KBM-7 (cell line): Measurements from ENCODE around the gene LEFTY1.

Experiments used
- DNase-seq: peaks from one replicate; pipeline ENCODE4 v3.0.0-alpha.2; 2015
- in situ Hi-C: fragments of 300-500 bp; cut with MboI; formaldehyde crosslinking; loops from 2 replicates; pipeline ENCODE4 v1.14.3; 2020; ENCODE audit warnings: low sequenced_read_pairs, low pct_unique_long_range_greater_than_20kb, mixed read lengths

Gene LEFTY1

DNA sequence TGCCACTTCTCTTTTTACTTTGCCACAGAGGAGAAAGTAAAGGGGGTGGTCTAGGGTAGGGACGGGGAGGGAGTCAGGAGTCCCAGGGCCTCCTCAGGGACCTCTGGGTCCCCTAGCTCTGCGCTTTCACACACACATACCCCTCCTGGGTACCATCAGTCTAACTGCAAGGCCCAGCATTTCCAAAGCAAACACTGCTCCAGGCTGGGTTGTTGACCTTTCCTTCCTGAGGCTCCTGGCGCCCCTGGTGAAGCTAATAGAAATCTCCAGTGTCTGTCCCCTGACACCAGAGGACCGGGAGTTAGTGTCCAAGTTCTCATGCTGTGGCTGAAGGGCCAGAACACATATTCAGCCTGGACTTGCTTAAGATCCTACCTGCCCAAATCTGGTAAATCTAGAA lies 10.7 kb downstream of the LEFTY1 start:
- in situ Hi-C loops = no loop called here
- DNase-seq = no peak

DNA sequence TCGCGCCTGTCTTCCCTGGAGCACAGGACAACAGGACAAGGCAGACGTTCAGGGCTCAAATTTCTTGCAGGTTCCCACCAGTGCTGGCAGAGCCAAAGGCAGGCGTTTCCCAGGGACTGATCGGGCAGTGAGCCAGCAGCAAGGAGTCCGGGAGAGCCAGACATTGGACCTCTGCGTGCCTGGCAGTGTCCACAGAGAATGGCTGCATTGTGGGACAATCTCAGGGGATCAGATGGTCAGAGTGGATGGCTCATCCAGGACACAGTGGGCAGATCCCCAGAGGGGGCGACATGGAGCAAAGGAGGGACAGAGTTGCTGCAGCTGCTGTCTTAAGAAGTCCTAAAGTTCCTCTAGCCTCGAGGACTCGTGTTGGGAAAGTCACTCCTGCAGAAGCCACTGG lies 11.4 kb downstream of the LEFTY1 start:
- in situ Hi-C loops = no loop called here

DNA sequence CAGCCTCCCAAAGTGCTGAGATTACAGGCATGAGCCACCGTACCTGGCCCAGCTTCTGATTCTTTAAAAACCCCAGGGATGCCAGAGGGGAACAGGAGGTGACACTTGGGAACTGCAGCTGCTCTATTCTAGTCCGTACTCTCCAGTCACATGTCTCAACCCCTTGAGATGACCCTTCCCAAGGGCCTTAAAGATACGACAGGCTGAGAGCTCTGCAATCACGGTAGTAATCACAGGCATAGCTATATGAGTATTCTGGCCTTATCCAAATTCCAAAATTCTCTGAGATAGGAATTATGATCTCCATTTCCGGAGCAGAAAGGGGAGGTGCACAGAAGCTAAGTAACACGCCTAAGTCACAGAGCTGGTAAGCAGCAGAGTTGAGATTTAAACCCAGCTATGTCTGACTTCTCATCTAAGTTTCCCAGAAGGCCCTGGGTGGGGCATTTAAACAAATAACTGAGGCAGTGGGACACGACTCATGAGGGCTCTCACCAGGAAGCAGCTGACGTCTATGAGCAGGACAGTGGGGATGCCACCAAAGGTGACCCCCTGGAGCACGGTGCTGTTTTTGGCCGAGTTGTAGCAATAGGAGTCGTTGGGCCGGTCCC lies 11.9 kb downstream of the LEFTY1 start:
- DNase-seq = no peak

More for the DNA sequence above, 11.4 kb downstream of the LEFTY1 start:
- peak; percentile 45 for DNase-seq

DNA sequence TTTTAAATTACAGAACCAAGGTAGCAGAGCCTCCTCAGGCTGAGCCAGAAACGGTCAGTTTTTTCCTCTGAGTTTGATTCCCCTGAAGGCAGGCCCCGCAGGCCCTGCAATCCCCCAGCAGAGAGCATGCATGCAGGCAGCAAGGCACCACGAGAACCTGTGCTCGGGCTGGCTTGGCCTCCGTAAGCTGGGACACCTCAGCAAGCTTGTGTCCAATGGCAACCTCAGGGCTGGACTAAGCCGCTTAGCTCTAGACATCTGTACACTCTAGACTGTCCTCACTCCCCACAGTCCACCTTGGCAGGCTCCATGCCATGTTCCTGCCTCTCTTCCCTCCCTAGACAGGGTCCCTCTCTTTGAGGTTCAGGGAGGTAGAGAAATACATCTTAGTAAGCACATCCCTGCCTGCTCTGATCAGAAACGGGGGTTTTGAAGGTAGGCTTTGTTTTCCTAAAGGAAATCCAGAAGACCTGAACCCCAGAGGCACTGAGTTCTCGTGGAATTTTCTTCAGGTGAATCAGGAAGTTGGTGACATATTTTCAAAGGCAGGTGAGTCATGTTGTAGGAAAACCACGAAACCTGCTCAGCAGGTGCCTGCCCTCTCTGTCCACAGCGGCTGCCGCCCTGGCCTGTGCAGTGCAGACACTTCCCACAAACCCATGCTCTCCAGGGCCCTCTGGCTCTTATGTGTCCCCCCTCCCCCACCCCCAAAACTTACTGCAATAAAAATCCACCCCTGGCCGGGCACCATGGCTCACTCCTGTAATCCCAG lies 13.7 kb downstream of the LEFTY1 start:
- no peak for DNase-seq
- in situ Hi-C loops = no loop called here

More for the DNA sequence above, 11.9 kb downstream of the LEFTY1 start:
- in situ Hi-C loops = no loop called here

DNA sequence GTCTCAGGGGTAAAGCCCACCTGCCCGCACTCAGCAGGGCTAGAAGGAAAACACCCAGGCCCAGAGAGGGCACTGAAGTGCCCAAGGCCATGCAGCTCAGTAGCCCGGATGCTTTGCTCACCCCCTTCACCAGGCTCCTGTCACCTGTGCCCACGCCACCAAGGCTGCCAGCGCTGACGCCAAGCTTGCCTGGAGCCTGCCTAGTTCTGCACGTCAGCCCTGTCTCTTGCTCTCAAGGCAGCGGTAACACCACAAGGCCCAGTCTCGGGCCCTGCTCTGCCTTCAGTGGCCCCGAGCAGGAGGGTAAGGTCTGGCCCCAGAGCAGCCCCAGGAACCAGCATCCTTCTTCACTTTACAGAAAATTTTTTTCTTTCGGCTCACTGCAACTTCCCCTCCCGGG lies 14.5 kb downstream of the LEFTY1 start:
- in situ Hi-C loops = no loop called here

DNA sequence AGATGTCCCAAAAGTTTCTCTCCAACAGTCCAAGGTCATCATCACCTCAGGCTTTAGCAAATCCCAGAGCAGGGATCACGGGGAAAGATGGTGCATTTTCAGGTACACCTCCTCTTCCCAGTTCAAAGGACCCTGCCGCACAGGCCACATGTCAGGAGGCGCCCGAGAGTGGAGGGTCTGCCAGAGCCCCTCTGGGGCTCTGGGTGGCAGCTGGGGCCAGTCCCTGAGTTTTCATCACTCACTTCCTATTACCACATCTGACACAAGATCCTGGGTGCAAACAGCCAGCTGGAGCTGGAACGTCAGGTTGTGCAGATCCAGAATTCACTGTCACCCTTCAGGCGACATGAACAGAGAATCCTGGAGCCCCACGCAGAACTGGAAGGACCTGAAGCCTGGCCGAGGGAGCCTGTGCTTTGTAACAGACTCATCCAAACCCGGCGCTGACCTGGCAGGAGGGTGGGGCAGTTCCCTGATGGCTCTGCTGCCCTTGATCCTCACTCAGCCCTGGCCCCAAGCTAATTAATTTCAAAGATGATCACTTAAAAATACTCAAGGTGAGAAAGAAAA lies 15.6 kb downstream of the LEFTY1 start:
- no peak for DNase-seq
- in situ Hi-C loops = no loop called here

More for the DNA sequence above, 14.5 kb downstream of the LEFTY1 start:
- no peak for DNase-seq

DNA sequence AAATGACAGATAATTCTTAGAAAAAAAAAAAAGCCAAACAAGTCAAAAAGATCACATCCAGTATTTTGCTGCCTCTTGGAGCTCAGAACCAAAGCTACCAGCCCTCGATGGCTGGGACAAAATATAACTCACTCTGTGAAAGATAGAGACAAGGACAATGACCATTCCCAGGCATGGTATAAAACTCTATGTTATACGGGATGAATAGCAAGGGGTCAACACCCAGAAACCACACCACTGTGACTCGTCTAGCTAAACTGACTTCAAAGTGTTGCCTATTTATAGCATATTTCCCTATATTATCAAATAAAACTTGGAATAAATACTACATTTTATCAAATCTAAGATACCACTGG lies 16.9 kb downstream of the LEFTY1 start:
- in situ Hi-C loops = no loop called here
- no peak for DNase-seq

DNA sequence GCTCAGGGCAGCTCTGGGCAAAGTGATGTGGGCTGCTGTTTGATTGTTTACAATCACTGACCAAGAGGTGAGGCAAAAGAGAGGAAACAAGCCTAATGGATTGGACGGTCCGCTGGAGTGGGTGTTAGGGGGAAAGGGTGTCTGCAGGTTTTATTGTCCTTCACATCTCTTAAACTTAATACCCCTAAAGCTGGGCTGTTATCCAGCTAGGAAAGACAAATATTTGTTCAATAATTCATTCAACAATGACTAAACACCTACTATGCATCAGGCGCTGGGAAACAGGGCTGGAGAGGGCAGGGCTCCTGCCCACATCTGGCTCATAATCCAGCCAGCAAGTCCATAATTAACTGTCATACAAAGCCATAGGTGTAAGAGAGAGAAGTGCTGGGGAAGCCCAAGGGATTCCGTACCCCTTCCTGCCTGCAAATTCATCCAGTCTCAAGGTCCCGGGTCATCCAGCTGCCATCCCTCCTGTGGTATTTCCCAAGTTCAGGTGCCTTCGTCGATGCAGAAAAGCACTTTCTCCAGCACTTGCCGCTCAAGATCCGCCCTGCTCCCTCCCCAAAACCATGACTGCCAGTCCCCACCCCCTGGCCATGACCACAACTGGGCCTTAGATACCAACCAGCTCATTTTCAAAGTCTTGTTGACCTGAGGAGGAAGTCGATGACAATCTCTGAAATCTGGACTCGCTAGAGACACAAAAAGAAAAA lies 17.4 kb downstream of the LEFTY1 start:
- in situ Hi-C loops = no loop called here
- no peak for DNase-seq

DNA sequence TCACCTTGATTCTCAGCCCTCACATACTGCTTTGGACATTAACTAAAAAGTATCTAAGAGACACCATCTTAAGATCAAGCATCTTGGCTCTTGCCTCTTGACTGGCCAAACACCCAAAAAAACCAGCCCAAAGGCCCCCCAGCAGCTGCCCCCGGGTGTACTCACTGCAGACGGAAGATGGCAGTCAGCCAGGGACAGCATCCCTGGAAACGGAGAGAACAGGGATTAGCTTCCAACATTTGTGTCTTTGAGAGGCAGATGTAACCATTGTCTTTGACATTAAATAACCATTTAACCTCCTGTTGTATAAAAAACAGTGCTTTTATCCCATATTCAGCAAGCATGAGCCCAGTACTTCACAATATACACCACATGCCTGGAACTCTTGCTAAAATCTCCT lies 18.0 kb downstream of the LEFTY1 start:
- in situ Hi-C loops = no loop called here

DNA sequence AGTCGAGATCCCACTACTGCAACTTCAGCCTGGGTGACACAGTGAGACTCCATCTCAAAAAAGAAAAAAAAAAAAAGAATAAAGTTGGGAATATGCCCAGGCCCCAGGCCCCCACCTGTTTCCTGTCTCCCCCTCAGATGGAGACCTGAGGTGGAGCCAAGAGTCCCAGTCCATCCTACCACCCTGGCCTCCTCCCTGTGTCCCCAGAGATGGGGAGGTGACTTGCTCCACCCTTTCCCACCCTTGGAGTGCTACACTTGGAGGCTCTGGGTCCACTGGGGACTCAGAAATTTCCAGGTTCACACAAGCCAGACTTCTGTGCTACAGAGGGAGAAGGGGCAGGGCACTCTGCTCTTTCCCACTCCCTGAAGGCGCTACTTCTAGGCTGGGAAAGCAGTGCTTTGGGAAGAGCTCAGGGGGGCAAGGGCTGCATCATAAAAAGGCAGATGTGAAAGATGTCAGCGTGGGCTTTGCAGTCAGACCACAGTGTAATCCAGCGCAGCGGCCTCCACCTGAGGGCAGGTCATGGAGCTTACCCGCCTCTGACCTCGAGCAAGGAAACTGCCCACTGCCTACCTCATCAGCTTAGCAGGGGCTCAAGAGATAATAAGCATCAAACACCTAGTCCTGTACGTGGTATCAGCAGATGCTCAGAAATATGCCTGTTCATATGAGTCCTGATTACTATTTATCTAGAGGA lies 20.2 kb downstream of the LEFTY1 start:
- in situ Hi-C loops = no loop called here
- DNase-seq = no peak

More for the DNA sequence above, 18.0 kb downstream of the LEFTY1 start:
- no peak for DNase-seq

DNA sequence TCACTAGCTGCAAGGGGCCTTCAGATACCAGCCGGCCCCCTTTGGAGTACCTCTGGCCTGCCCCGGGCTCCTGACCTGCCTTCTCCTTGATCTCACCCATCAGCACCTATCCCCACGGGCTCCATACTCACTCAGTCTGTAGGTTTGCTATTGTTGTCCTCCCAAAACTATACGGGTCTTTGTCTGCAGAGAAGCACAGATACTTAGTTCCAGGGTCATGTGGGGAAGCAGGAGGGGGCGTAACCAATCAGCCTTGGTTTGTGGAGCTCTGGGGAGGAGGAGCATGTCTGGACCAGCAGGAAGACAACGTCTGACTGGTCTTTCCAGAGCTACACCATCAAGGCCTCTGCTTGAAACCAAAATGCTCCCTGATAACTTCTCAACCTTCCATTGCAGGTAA lies 22.0 kb downstream of the LEFTY1 start:
- no peak for DNase-seq
- in situ Hi-C loops = no loop called here

DNA sequence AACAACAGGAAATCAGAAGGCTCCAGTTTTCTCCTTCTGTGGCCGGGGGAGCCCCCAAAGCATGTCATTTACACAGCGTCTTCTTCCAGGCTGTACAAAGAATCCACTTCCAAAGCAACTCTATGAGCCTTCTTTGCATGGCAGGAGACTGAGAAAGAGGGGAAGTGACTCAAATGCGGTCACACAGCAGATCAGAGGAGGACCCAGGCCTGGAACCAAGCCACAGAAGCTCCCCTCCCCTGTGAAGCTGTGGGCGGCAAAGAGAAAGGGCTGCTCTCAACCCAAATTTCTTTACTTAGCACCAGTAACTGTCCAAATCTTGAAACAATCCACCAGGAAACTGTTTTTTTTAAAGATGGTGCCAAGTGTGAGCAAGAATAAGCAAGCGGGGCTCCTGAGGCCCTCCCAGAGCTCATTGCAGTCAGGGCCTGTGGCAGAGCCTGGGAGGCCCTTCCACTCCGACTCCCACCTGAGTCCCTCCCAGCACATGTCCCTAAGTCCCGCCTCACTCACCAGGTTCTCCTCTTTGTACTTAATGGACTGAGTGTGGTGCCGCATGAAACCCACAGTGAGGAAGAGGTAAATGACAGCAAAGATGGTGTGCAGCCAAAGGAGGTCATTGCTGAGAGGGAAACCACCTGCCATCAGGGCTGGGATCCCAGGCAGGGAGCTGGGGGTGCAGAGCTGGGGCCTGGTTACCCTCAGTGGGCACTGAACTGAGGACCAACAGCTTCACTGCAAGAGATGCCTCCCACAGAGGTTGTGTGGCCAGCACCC lies 22.7 kb downstream of the LEFTY1 start:
- in situ Hi-C loops = no loop called here
- peak; percentile 93 for DNase-seq

DNA sequence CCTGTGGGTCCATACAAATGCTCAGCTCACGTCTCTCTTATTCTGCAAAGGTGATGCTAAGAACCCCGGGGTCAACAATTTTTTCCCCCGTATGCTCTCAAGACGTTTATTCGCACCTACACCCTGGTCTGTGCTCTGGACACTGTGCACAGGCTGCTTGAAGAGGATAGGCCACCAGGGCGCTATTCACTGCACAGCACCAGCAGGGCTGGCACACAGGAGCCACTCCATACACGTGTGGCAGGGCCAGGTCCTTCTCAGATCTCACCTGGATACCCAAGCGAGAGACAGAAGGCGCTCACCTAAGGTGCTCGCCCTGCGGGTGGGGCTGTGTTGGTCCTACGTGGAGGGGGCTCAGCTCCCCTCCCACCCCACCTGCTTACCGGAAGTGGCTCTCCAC lies 23.4 kb downstream of the LEFTY1 start:
- no peak for DNase-seq
- in situ Hi-C loops = no loop called here

DNA sequence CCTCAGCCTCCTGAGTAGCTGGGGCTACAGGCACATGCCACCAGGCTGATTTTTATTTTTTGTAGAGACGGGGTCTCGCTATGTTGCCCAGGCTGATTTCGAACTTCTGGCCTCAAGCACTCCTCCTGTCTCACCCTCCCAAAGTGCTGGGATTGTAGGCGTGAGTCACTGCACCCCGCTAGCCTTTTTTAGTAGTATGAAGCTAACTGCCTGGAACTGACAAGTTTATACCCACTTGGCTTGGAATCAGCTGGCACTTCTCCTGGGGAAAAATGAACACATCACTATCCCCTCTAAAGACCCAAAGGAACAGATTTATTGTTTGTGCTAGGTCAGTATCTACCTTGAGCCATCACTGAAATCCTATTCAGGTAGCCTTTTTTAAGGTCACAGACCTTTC lies 25.8 kb downstream of the LEFTY1 start:
- in situ Hi-C loops = no loop called here
- no peak for DNase-seq

DNA sequence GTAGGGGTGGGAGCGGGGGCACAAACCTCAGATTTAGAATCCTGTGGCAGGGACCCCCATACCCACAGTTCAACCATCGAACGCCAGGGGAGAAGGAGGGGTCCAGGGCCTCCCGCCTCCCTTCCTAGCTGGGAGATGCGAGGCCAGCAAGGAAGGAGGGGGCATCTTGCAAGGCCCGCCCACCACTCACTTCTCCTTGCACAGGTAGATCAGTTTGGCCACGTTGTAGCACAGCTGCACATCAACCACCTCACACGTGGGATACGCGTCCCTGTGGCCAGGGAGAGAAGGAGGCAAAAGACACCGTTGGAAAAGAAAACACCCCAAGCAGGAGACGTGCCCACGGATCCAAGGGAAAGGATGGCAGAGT lies 26.4 kb downstream of the LEFTY1 start:
- DNase-seq = no peak
- in situ Hi-C loops = no loop called here

DNA sequence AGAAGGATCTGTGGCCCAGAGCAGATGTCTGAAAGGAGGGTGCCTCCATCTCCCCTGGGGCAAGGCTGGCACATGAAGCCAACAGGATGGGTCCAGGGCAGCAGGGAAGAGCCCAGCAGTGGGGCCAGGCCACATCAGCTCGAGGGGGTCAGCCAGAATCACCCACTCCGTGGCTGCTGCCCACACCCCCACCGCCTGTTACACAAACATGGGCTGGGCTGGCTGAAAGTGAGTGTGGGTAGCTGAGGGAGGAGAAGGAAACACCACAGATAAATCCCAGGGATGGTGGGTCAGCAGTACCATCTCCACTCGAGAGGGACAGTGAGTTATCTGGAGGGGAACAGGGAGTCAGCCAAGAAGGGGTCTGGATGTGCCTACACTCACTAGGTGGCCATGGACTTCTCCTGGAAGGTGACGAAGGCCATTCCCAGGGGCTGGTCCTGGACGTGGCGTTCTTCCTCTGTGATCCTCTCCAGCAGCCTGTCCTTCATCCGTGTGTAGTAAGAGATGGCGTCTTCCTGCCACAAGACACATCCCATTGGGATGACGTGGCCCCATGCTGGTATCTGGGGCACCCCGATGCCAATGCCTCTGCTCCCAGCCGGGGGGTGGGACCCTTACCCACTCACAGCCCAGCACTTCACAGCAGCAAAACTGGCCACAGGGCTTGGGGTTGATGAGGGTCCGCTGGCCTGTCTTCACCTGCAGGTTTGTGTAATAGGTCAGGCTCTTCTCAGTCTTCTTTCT lies 26.9 kb downstream of the LEFTY1 start:
- DNase-seq = no peak
- in situ Hi-C loops = no loop called here

DNA sequence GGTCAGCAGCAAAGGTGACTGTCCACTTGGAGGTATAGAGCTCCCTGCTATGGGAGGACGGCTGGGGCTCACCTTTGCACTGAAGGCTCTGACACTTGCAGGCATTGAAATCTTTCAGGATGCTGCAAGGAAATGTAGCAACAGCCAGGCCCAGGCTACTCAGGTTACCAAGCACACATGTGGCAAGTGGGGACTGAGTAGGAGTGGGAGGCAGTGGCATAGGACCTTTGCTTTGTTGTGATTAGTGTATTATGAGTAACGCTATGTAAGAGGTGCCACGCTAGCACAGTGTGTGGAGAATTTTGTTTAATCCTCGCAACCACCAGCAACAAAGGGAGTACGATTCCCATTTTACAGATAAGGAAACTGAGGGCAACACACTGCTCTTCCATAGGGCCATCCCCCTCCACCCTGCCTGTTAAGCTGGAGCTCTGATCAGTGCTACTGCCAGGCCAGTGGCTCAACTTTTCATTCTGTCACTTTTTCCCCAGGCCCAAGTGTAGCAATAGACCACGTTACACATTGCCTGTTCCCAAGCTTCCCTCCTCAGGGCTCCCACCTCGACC lies 28.0 kb downstream of the LEFTY1 start:
- in situ Hi-C loops = no loop called here

DNA sequence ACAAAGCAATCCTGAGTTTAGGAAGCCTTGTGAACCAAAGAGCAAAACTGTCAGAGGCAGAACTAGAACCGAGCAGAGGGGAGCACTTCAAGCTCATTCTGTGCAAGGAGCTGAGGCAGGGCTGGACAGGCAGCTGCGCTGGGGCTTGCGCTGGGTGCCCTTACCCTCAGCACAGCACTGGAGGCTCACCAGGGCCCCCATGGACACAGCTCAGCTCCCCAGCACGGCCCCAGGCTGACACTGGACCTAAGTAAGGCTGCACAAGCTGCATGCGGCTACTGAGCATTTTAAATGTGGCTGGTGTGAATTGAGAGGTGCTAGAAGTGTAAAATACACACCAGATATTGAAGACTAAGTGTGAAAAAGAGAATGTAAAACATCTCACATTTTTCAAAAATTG lies 28.8 kb downstream of the LEFTY1 start:
- DNase-seq = no peak

More for the DNA sequence above, 28.0 kb downstream of the LEFTY1 start:
- DNase-seq = no peak

More for the DNA sequence above, 28.8 kb downstream of the LEFTY1 start:
- in situ Hi-C loops = no loop called here
